GM21390 (cell line): ENCODE results near the gene CORO2A.
"Not testable (repeated sequence)": the region's sequence is repeated elsewhere in the genome, so short reads cannot be mapped to it uniquely, and the experiment has no call there.

Source experiments
- ATAC-seq: cut with Tn5 transposase; IDR thresholded peaks from one replicate; pipeline ENCODE4 v1.9.1; 2021; ENCODE audit not compliant: unreplicated experiment

CORO2A gene

GRCh38 chr9:98118640-98119601 is 73.5 kb downstream of the CORO2A start, which contains the start of gene TRIM14:
Gene TRIM14, minus strand, starts transcription at chr9:98119222. Its CDS starts 34 bp downstream, at chr9:98119188.
- ATAC-seq: peak; percentile 64

- ATAC-seq: peak; percentile 53
Measured at GRCh38 chr9:98117984-98118639, 74.3 kb downstream of the CORO2A start.

GRCh38 chr9:98117097-98117496 is 75.3 kb downstream of the CORO2A start:
- ATAC-seq: not testable (repeated sequence)

DNA sequence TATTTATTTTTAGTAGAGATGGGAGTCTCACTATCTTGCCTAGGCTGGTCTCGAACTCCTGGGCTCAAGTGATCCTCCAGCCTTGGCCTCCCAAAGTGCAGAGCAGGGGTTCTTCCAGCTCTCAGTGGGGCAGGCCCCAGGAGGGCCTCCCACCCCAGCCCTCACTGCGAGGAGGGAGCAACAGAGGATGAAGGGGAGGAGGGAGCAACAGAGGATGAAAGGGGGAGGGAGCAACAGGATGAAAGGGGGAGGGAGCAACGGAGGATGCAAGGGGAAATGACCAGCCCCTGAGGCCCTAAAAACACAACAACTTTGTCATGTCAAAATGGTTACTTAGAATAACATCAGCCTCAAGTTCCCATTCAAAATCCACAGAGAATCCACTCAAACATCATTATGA is 83.4 kb downstream of the CORO2A start:
- no peak for ATAC-seq

GRCh38 chr9:98108531-98109031 is 83.9 kb downstream of the CORO2A start:
- ATAC-seq: peak; percentile 79

GRCh38 chr9:98107926-98108325 is 84.5 kb downstream of the CORO2A start:
- ATAC-seq: no peak

GRCh38 chr9:98105006-98105405 is 87.4 kb downstream of the CORO2A start:
- no peak for ATAC-seq

GRCh38 chr9:98104445-98104881 is 88.0 kb downstream of the CORO2A start:
- ATAC-seq: no peak

DNA sequence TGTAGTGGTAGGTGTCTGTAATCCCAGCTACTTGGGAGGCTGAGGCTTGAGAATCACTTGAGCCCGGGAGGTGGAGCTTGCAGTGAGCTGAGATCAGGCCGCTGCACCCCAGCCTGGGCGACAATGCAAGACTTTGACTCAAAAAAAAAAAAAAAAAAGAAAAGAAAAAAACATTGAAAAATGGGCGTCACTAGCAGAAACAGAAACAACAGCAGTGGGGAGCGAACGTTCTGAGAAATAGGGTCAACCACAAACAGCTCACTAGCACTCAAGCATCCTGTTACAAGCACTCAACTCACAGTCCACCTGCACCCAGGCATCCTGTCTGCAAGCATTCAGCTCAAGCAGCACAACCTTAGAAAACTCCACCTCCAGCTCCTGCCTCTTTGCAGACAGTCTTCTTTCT is 90.6 kb downstream of the CORO2A start:
- ATAC-seq: peak; percentile 95

DNA sequence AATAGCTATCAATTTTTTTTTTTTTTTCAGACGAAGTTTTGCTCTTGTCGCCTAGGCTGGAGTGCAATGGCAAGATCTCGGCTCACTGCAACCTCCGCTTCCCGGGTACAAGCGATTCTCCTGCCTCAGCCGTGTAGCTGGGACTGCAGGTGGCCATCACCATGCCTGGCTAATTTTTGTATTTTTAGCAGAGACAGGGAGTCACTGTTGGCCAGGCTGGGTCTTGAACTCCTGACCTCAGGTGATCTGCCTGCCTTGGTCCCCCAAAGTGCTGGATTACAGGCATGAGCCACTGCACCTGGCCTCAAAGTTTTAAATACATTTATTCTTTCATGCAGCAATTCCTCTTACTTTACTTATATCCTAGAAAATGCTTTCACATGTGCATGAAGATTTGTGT is 91.0 kb downstream of the CORO2A start:
- ATAC-seq: peak; percentile 5

- ATAC-seq: no peak
Measured at GRCh38 chr9:98100456-98100855, 92.0 kb downstream of the CORO2A start.

DNA sequence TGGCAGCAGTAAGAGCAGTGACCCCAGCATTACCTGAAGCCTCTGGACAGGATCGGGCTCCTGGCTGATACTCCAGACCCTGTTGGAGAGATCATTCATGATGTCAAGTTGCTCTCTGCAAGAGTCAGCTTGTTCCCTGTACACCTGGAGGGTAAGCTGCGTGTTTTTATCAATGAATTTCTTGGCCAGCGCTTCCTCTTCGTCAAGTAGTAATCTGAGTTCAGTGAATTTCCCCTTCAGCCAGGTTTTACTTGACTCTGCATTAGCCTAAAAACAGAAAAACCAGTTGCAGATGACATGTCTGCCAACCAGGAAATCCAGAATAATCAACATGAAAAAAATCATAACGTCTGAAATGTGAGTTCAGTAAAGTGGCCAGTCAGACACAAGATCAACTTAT is 92.5 kb downstream of the CORO2A start:
- no peak for ATAC-seq

- ATAC-seq: no peak
Measured at GRCh38 chr9:98099346-98099745, 93.1 kb downstream of the CORO2A start.

- ATAC-seq: no peak
Measured at GRCh38 chr9:98097836-98098235, 94.6 kb downstream of the CORO2A start.

GRCh38 chr9:98096091-98096490 is 96.3 kb downstream of the CORO2A start:
- ATAC-seq: no peak

DNA sequence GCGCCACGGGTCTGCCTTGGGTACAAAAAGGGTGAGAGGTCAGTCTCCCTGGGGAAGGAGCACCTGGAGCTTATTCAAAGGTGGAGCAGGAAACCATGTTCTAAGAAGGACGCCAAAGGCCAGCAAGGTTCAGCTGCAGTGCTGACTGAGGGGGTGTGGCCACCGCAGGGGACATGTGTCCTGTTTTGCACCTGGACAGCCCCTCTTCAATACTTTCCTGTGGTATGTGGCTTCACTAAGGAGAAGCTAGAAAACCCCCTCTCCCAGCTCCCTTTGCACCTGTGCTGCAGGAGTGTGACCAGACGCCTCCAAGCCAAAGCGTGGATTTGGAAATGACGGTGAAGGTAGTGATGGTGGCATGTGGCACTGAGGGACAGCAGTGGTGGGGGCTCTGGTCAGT is 97.0 kb downstream of the CORO2A start:
- ATAC-seq: no peak

GRCh38 chr9:98094851-98095250 is 97.6 kb downstream of the CORO2A start:
- no peak for ATAC-seq

- no peak for ATAC-seq
Measured at GRCh38 chr9:98094316-98094715, 98.1 kb downstream of the CORO2A start.

- ATAC-seq: no peak
Measured at GRCh38 chr9:98092613-98092931, 99.9 kb downstream of the CORO2A start.

DNA sequence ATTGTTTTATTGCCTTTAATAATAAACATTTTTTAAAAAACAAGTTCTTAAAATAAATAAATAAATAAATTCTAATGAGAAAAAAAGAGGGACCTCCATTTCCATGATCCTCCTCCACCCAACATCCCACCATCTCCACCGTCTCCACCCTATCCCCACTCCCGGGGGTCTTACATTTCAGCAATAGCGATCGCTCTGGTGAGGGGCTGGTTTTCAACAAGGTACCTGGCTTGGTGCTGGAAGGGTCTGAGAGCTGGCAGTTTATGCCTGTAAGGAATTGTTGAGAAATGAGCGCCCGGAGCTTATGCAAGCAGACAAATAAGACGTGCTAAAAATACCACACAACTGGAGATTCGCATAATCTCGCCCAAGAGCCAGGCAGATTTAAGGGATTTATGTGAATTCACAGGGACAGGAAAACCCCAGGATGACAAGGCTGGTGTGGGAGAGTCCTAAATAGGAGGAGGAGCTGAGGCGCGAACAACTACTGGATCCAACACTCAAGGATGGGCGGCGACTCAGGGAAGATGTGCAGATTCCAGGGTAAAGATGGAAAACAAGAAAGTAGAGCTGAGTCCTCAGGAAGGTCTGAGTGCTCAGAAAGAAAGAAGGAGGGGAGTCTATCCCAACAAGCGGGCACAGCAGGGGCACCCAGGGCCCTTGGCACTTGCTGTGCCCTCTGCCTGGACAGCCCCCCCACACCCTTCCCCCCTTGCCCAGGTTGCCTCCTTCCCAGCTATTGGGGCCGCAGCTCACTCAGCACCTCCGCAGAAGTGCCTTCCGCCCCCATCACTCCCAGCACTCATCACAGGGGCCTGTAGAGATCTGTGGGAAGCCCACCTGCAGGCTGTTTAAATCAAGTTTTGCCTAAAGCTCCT is 100.5 kb downstream of the CORO2A start:
- no peak for ATAC-seq

GRCh38 chr9:98090674-98091073 is 101.8 kb downstream of the CORO2A start:
- ATAC-seq: not testable (repeated sequence)
